Smooth muscle cell (in vitro differentiated cells): ENCODE data around the gene TM7SF3. TPM values are rescaled to one million over a fixed set of nuclear protein-coding genes. Genes with fewer than 3 reads are reported as not detected.

Source experiments
- DNase-seq: peaks from one replicate; lab custom pipeline; 2025; ENCODE audit not compliant: unreplicated experiment; lab: John Stamatoyannopoulos, UW
- H2AFZ ChIP-seq: fragments of 200-600 bp; sonication (generic); 2 replicates; pipeline ENCODE4 v1.6.0; 2016; ENCODE audit warnings: antibody characterized with exemption, low read depth, mild to moderate bottlenecking
- H3F3A ChIP-seq: fragments of 200-600 bp; sonication (generic); 2 replicates; pipeline ENCODE4 v1.6.0; 2017; ENCODE audit warnings: antibody characterized with exemption, low read depth
- H3K27ac ChIP-seq: fragments of 200-600 bp; sonication (generic); 2 replicates; pipeline ENCODE4 v1.5.1; 2016; ENCODE audit warnings: low read depth, mild to moderate bottlenecking
- H3K27me3 ChIP-seq: fragments of 200-600 bp; sonication (generic); 2 replicates; pipeline ENCODE4 v1.6.1; 2016; ENCODE audit warnings: low read depth, mild to moderate bottlenecking
- H3K36me3 ChIP-seq: fragments of 200-600 bp; sonication (generic); 2 replicates; pipeline ENCODE4 v1.5.1; 2016; ENCODE audit warnings: low read depth
- H3K4me1 ChIP-seq: fragments of 200-600 bp; sonication (generic); 2 replicates; pipeline ENCODE4 v1.5.1; 2016; ENCODE audit warnings: low read depth
- H3K4me2 ChIP-seq: fragments of 200-600 bp; sonication (generic); 2 replicates; pipeline ENCODE4 v1.6.0; 2016; ENCODE audit warnings: mild to moderate bottlenecking
- H3K4me3 ChIP-seq: fragments of 200-600 bp; sonication (generic); 2 replicates; pipeline ENCODE4 v1.5.1; 2016; ENCODE audit warnings: mild to moderate bottlenecking
- H3K79me2 ChIP-seq: fragments of 200-600 bp; sonication (generic); 2 replicates; pipeline ENCODE4 v1.6.0; 2016; ENCODE audit warnings: low read depth, mild to moderate bottlenecking
- H3K9ac ChIP-seq: fragments of 200-600 bp; sonication (generic); 2 replicates; pipeline ENCODE4 v1.6.0; 2016; ENCODE audit warnings: low read depth
- H3K9me3 ChIP-seq: fragments of 200-600 bp; sonication (generic); replicated peaks from 2 replicates; pipeline ENCODE4 v1.5.1; 2016; ENCODE audit warnings: low read depth
- H4K20me1 ChIP-seq: fragments of 200-600 bp; sonication (generic); 2 replicates; pipeline ENCODE4 v1.6.0; 2016; ENCODE audit warnings: low read depth
- CTCF ChIP-seq: fragments of 200-600 bp; sonication (generic); IDR thresholded peaks from 2 replicates; pipeline ENCODE4 v1.5.1; 2017; ENCODE audit warnings: borderline replicate concordance, mild to moderate bottlenecking, antibody characterized with exemption; ENCODE audit not compliant: insufficient read depth, poor library complexity, severe bottlenecking
- WGBS: methylation state at CpG from one replicate; pipeline ENCODE4 v1.1.7; 2016; ENCODE audit warnings: low lambda C conversion rate; 5-methylcytosine and 5-hydroxymethylcytosine counted together
- polyA plus RNA-seq: library from polyadenylated mRNA; unstranded; fragments of >200 nt; fragmentation: Nextera tagmentation; extraction: Ambion mirVana; gene quantifications from 2 replicates; pipeline ENCODE4 v1.2.1, GENCODE V29; 2016
- total RNA-seq: library from RNA; depleted of rRNA; stranded (reverse); fragments of >200 nt; gene quantifications from 2 replicates; pipeline ENCODE4 v1.2.3, GENCODE V29; 2014

The TM7SF3 gene
- total and polyA plus RNA-seq, 2 experiments from 2014 or later, result 48.2 to 67.4 TPM

- no peak overlapping the region for H3K4me2 ChIP-seq
- H3K27ac ChIP-seq, result no peak overlapping the region
- peaks cover 4% of the 10 kb centered on the region for H3K36me3 ChIP-seq
- no peaks in the 10 kb centered on the region for H3F3A ChIP-seq
- H4K20me1 ChIP-seq, result peaks cover 19% of the 10 kb centered on the region
- no peak for DNase-seq
- no peak overlapping the region for H2AFZ ChIP-seq
- no peaks in the 10 kb centered on the region for H3K4me1 ChIP-seq
- WGBS, result 94% methylated on average over 2 of the region's 2 CpGs
- H3K9me3 ChIP-seq, result no peaks in the 10 kb centered on the region
- no peaks in the 10 kb centered on the region for H3K79me2 ChIP-seq
- no peak overlapping the region for H3K9ac ChIP-seq
- TF ChIP-seq CTCF, result no peak
- no peaks in the 10 kb centered on the region for H3K27me3 ChIP-seq
- H3K4me3 ChIP-seq, result no peak overlapping the region
Measured at GRCh38 chr12:26995706-26996105, 18.5 kb downstream of the TM7SF3 start.

GRCh38 chr12:26994109-26994508, 20.1 kb downstream of the TM7SF3 start:
- no peak overlapping the region for H3K4me3 ChIP-seq
- no peak for DNase-seq
- no peak for TF ChIP-seq CTCF
- 93% methylated on average over 1 of the region's 1 CpG for WGBS
- no peaks in the 10 kb centered on the region for H3F3A ChIP-seq
- H3K36me3 ChIP-seq, result peaks cover 4% of the 10 kb centered on the region
- H3K9me3 ChIP-seq, result no peaks in the 10 kb centered on the region
- H2AFZ ChIP-seq, result no peak overlapping the region
- H3K27ac ChIP-seq, result no peak overlapping the region
- H3K27me3 ChIP-seq, result no peaks in the 10 kb centered on the region
- peaks cover 5% of the 10 kb centered on the region for H4K20me1 ChIP-seq
- H3K4me1 ChIP-seq, result no peaks in the 10 kb centered on the region
- no peaks in the 10 kb centered on the region for H3K79me2 ChIP-seq
- H3K9ac ChIP-seq, result no peak overlapping the region
- H3K4me2 ChIP-seq, result no peak overlapping the region

- no peak for DNase-seq
- TF ChIP-seq CTCF, result no peak
Measured at GRCh38 chr12:26991826-26992225, 22.4 kb downstream of the TM7SF3 start.

GRCh38 chr12:26989873-26990272, 24.3 kb downstream of the TM7SF3 start:
- Histone ChIP-seq H3K4me2 (no peak overlapping the region), H3K79me2 (no peaks in the 10 kb centered on the region), H4K20me1 (peaks cover 4% of the 10 kb centered on the region), H3K9me3 (no peaks in the 10 kb centered on the region), H3K4me1 (no peaks in the 10 kb centered on the region), H3K27ac (no peak overlapping the region), H3K9ac (no peak overlapping the region), H3F3A (no peaks in the 10 kb centered on the region), H3K36me3 (peaks cover 10% of the 10 kb centered on the region), H3K27me3 (no peaks in the 10 kb centered on the region), H3K4me3 (no peak overlapping the region), H2AFZ (no peak overlapping the region)
- no peak for DNase-seq
- no peak for TF ChIP-seq CTCF
- WGBS, result 95% methylated on average over 4 of the region's 4 CpGs

More at GRCh38 chr12:26991826-26992225, 22.4 kb downstream of the TM7SF3 start:
- peaks cover 5% of the 10 kb centered on the region for H4K20me1 ChIP-seq
- H3K36me3 ChIP-seq, result peaks cover 10% of the 10 kb centered on the region
- no peaks in the 10 kb centered on the region for H3K4me1 ChIP-seq
- H3K9me3 ChIP-seq, result no peaks in the 10 kb centered on the region
- no peak overlapping the region for H3K4me3 ChIP-seq
- H3K4me2 ChIP-seq, result no peak overlapping the region
- no peak overlapping the region for H3K9ac ChIP-seq
- WGBS, result 98% methylated on average over 4 of the region's 4 CpGs
- no peaks in the 10 kb centered on the region for H3K27me3 ChIP-seq
- H2AFZ ChIP-seq, result no peak overlapping the region
- H3K79me2 ChIP-seq, result no peaks in the 10 kb centered on the region
- H3K27ac ChIP-seq, result no peak overlapping the region
- H3F3A ChIP-seq, result no peaks in the 10 kb centered on the region
